ENCODE measurements around the gene GALNTL6. TPM values are rescaled to one million over a fixed set of nuclear protein-coding genes. Genes with fewer than 3 reads are reported as not detected.

GALNTL6 gene
- total RNA-seq, 2 donors from 2014 or later: 0.19 to 0.20 TPM

- TF ChIP-seq, protein P1, sequence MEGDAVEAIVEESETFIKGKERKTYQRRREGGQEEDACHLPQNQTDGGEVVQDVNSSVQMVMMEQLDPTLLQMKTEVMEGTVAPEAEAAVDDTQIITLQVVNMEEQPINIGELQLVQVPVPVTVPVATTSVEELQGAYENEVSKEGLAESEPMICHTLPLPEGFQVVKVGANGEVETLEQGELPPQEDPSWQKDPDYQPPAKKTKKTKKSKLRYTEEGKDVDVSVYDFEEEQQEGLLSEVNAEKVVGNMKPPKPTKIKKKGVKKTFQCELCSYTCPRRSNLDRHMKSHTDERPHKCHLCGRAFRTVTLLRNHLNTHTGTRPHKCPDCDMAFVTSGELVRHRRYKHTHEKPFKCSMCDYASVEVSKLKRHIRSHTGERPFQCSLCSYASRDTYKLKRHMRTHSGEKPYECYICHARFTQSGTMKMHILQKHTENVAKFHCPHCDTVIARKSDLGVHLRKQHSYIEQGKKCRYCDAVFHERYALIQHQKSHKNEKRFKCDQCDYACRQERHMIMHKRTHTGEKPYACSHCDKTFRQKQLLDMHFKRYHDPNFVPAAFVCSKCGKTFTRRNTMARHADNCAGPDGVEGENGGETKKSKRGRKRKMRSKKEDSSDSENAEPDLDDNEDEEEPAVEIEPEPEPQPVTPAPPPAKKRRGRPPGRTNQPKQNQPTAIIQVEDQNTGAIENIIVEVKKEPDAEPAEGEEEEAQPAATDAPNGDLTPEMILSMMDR (IDR thresholded peaks at IDR 0.05): no peak
- H3K4me1 ChIP-seq: no peaks in the 10 kb centered on the region
- no peak overlapping the region for H3K27ac ChIP-seq
- no peak overlapping the region for H3K4me3 ChIP-seq
- H3K36me3 ChIP-seq: no peaks in the 10 kb centered on the region
- no peak for DNase-seq
- H3K9ac ChIP-seq (ENCODE audit: low read depth in 2 of 2, low read length in 2 of 2): no peak overlapping the region
- no peaks in the 10 kb centered on the region for H3K27me3 ChIP-seq
- no peaks in the 10 kb centered on the region for H3K9me3 ChIP-seq
- intact Hi-C loops (cut with DNase I): no loop called here
Measured at GRCh38 chr4:172750910-172751309, 937.7 kb downstream of the GALNTL6 start.

- Histone ChIP-seq H3K4me3 (no peak overlapping the region), H3K9ac (ENCODE audit: low read depth in 2 of 2, low read length in 2 of 2) (no peak overlapping the region), H3K36me3 (no peaks in the 10 kb centered on the region), H3K27me3 (no peaks in the 10 kb centered on the region), H3K27ac (no peak overlapping the region), H3K4me1 (no peaks in the 10 kb centered on the region), H3K9me3 (no peaks in the 10 kb centered on the region)
- no peak for DNase-seq
- TF ChIP-seq, protein P1 (IDR thresholded peaks at IDR 0.05): no peak
- intact Hi-C loops (cut with DNase I): no loop called here
Measured at GRCh38 chr4:172751550-172751949, 938.3 kb downstream of the GALNTL6 start.

GRCh38 chr4:172758586-172759340, 945.6 kb downstream of the GALNTL6 start:
- H3K4me1 ChIP-seq: no peaks in the 10 kb centered on the region
- H3K27ac ChIP-seq: no peak overlapping the region
- H3K9ac ChIP-seq (ENCODE audit: low read depth in 2 of 2, low read length in 2 of 2): no peak overlapping the region
- H3K27me3 ChIP-seq: no peaks in the 10 kb centered on the region
- TF ChIP-seq, protein P1 (IDR thresholded peaks at IDR 0.05): no peak
- H3K9me3 ChIP-seq: no peaks in the 10 kb centered on the region
- no peak for DNase-seq
- no peak overlapping the region for H3K4me3 ChIP-seq
- intact Hi-C loops (cut with DNase I): no loop called here
- H3K36me3 ChIP-seq: no peaks in the 10 kb centered on the region

DNA sequence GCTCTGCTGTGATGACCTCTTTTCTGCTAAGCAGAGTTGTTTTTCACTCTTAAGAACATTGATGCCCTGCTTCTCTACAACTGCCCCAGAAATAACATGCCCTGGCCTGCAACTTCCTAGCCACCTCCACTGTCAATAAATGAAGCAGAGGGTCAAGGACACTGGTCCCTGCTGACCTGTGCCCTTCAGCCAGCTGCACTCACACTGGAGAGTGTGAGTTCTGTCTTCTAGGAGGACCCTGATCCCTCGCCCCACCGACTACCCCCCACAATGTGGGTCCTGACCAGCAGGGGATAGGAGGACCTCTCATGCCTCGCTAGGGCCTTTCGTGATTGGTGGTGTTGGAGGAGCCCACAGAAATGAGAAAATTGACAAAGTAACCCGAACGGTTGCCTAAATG, 947.3 kb downstream of the GALNTL6 start:
- DNase-seq: no peak
- TF ChIP-seq, protein P1 (IDR thresholded peaks at IDR 0.05): no peak

GRCh38 chr4:172762895-172763294, 949.7 kb downstream of the GALNTL6 start:
- Histone ChIP-seq H3K9ac (ENCODE audit: low read depth in 2 of 2, low read length in 2 of 2) (no peak overlapping the region), H3K9me3 (no peaks in the 10 kb centered on the region), H3K4me1 (no peaks in the 10 kb centered on the region), H3K27ac (no peak overlapping the region), H3K27me3 (no peaks in the 10 kb centered on the region), H3K36me3 (no peaks in the 10 kb centered on the region), H3K4me3 (no peak overlapping the region)
- TF ChIP-seq, protein P1 (IDR thresholded peaks at IDR 0.05): no peak
- DNase-seq: no peak
- intact Hi-C loops (cut with DNase I): no loop called here

More for the DNA sequence above, 947.3 kb downstream of the GALNTL6 start:
- Histone ChIP-seq H3K9ac (ENCODE audit: low read depth in 2 of 2, low read length in 2 of 2) (no peak overlapping the region), H3K4me3 (no peak overlapping the region), H3K9me3 (no peaks in the 10 kb centered on the region), H3K27ac (no peak overlapping the region), H3K27me3 (no peaks in the 10 kb centered on the region), H3K36me3 (no peaks in the 10 kb centered on the region), H3K4me1 (no peaks in the 10 kb centered on the region)
- intact Hi-C loops (cut with DNase I): no loop called here
